Activated CD4-positive, alpha-beta T cell treated with anti-CD3 and anti-CD28 coated beads for 24 hours (primary cell): ENCODE data around the gene KNSTRN.
A peak's percentile ranks its signal among the peaks of the same experiment; 100 is the strongest.

ENCODE experiments used
- DNase-seq, 2 donors: peaks; one replicate each; pipeline ENCODE4 v3.0.0-alpha.2; 2020; ENCODE audit warnings: low read depth in 2 of 2

The KNSTRN gene

GRCh38 chr15:40435023-40435709 is 52.6 kb downstream of the KNSTRN start:
- DNase-seq, result no peak

GRCh38 chr15:40435710-40436089 is 53.2 kb downstream of the KNSTRN start:
- no peak for DNase-seq

GRCh38 chr15:40436116-40436891 is 53.8 kb downstream of the KNSTRN start:
- no peak for DNase-seq

- DNase-seq, result no peak
Measured at GRCh38 chr15:40436892-40437751, 54.6 kb downstream of the KNSTRN start.

- no peak for DNase-seq
Measured at GRCh38 chr15:40437752-40438687, 55.5 kb downstream of the KNSTRN start.

- DNase-seq, result no peak
Measured at GRCh38 chr15:40438712-40439111, 56.2 kb downstream of the KNSTRN start.

GRCh38 chr15:40439461-40439959 is 57.0 kb downstream of the KNSTRN start:
- no peak for DNase-seq

GRCh38 chr15:40439960-40440742 is 57.6 kb downstream of the KNSTRN start:
- no peak for DNase-seq

GRCh38 chr15:40440743-40441564 is 58.4 kb downstream of the KNSTRN start, which contains the start of gene BAHD1:
BAHD1 (plus strand) TSS chr15:40440953; CDS start chr15:40458465, 17,512 bp downstream.
- DNase-seq, result peak; percentile 93 to 94

- no peak for DNase-seq
Measured at GRCh38 chr15:40441565-40442531, 59.3 kb downstream of the KNSTRN start.

GRCh38 chr15:40443255-40443654 is 60.7 kb downstream of the KNSTRN start:
- no peak for DNase-seq

GRCh38 chr15:40443846-40444245 is 61.3 kb downstream of the KNSTRN start:
- no peak for DNase-seq
